Loucy (cell line): Measurements from ENCODE around the gene CCDC107.

Experiments
- H2AFZ ChIP-seq: fragments of 200-600 bp; sonication (generic); 2 replicates; pipeline ENCODE4 v1.6.0; 2016; ENCODE audit warnings: antibody characterized with exemption, mild to moderate bottlenecking, low read length, moderate library complexity
- H3F3A ChIP-seq: fragments of 200-600 bp; 2 replicates; pipeline ENCODE4 v1.6.0; 2016; ENCODE audit warnings: antibody characterized with exemption, low read depth, mild to moderate bottlenecking
- H3K27me3 ChIP-seq: fragments of 200-600 bp; sonication (generic); 2 replicates; pipeline ENCODE4 v1.6.1; 2014; ENCODE audit warnings: low read length, mild to moderate bottlenecking; ENCODE audit not compliant: insufficient read depth, poor library complexity, severe bottlenecking
- H3K36me3 ChIP-seq: fragments of 200-600 bp; sonication (generic); 2 replicates; pipeline ENCODE4 v1.6.1; 2016; ENCODE audit warnings: low read length; ENCODE audit not compliant: insufficient read depth
- H3K4me1 ChIP-seq: fragments of 200-600 bp; sonication (generic); 2 replicates; pipeline ENCODE4 v1.5.1; 2014; ENCODE audit warnings: low read length, mild to moderate bottlenecking; ENCODE audit not compliant: insufficient read depth, poor library complexity, severe bottlenecking
- H3K4me2 ChIP-seq: fragments of 200-600 bp; sonication (generic); 2 replicates; pipeline ENCODE4 v1.6.0; 2014; ENCODE audit warnings: antibody characterized with exemption, low read length, low read depth, mild to moderate bottlenecking; ENCODE audit not compliant: poor library complexity, severe bottlenecking
- H3K4me3 ChIP-seq: fragments of 200-600 bp; sonication (generic); 2 replicates; pipeline ENCODE4 v1.5.1; 2014; ENCODE audit warnings: low read length, mild to moderate bottlenecking, mixed read lengths; ENCODE audit not compliant: poor library complexity, severe bottlenecking
- H3K79me2 ChIP-seq: fragments of 200-600 bp; sonication (generic); 2 replicates; pipeline ENCODE4 v1.6.1; 2014; ENCODE audit warnings: low read length; ENCODE audit not compliant: insufficient read depth
- H3K9ac ChIP-seq: fragments of 200-600 bp; sonication (generic); 2 replicates; pipeline ENCODE4 v1.6.0; 2014; ENCODE audit warnings: mild to moderate bottlenecking, low read depth, low read length, moderate library complexity; ENCODE audit not compliant: poor library complexity, severe bottlenecking
- H3K9me2 ChIP-seq: fragments of 200-600 bp; sonication (generic); replicated peaks from 2 replicates; pipeline ENCODE4 v1.6.1; 2016; ENCODE audit warnings: low read depth, low read length, mixed read lengths
- H3K9me3 ChIP-seq: fragments of 200-600 bp; sonication (generic); 2 replicates; pipeline ENCODE4 v1.6.1; 2014; ENCODE audit warnings: mild to moderate bottlenecking, antibody characterized with exemption, low read length, low read depth; ENCODE audit not compliant: insufficient read depth
- H4K20me1 ChIP-seq: fragments of 200-600 bp; sonication (generic); 2 replicates; pipeline ENCODE4 v1.6.0; 2014; ENCODE audit warnings: antibody characterized with exemption, low read length, mild to moderate bottlenecking; ENCODE audit not compliant: insufficient read depth, poor library complexity, severe bottlenecking
- CTCF ChIP-seq: fragments of 200-600 bp; sonication (generic); conservative IDR thresholded peaks from 2 replicates; pipeline ENCODE4 v1.5.1; 2014; ENCODE audit warnings: mild to moderate bottlenecking, antibody characterized with exemption, low read length
- EZH2phosphoT487 ChIP-seq: fragments of 200-600 bp; IDR thresholded peaks from 2 replicates; pipeline ENCODE4 v1.6.1; 2018; ENCODE audit warnings: antibody characterized with exemption, mild to moderate bottlenecking, moderate library complexity, borderline replicate concordance

CCDC107 gene

DNA sequence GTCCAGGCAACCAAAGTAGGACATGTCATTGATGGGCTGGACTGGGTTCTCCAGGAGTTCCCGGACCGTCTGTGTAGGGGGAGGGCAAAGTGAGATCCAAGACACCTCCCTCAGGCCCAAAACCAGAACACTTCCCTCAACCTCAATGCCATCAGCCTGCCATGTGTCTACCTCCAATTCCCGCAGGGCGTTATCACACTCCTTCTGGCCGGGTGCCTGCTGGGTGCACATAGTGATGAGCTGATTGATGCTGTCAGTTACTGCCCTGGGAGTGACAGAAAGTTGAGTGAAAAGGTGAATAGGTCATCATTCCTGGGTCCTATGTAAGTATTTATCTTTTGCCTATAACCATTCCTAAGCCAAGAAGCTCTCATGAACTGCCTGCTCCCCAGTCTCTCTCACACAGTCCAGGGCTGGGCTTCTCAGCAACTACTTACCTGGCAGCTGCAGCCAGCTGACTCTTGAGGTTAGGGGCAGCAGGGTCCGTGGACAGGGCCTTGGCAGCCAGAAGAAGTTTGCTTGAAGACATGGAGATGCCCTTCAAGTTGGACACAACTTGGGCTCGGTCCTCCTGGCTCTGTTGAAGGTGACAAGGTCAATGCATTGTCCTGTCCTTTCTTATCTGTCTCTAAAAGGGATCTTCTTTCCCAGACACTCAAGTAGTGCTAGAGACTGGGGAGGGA is 52.9 kb downstream of the CCDC107 start:
- H3K4me3 ChIP-seq = no peak overlapping the region
- H3K9ac ChIP-seq = no peak overlapping the region
- H3K4me1 ChIP-seq = no peaks in the 10 kb centered on the region
- H3K9me3 ChIP-seq = no peaks in the 10 kb centered on the region
- no peaks in the 10 kb centered on the region for H3K27me3 ChIP-seq
- H3K4me2 ChIP-seq = no peak overlapping the region
- H3K9me2 ChIP-seq = no peaks in the 10 kb centered on the region
- no peaks in the 10 kb centered on the region for H3K79me2 ChIP-seq
- H3F3A ChIP-seq = no peaks in the 10 kb centered on the region
- H2AFZ ChIP-seq = no peak overlapping the region
- TF ChIP-seq EZH2phosphoT487 = no peak
- no peak for TF ChIP-seq CTCF
- H4K20me1 ChIP-seq = no peaks in the 10 kb centered on the region
- H3K36me3 ChIP-seq = peaks cover 92% of the 10 kb centered on the region
